Chondrocyte (in vitro differentiated cells): ENCODE data around the gene LSM12. TPM values are rescaled to one million over a fixed set of nuclear protein-coding genes. Genes with fewer than 3 reads are reported as not detected.
A peak's percentile ranks its signal among the peaks of the same experiment; 100 is the strongest.

Experiments used
- DNase-seq: peaks from one replicate; pipeline ENCODE4 v3.0.0; 2021; ENCODE audit warnings: mixed read lengths, low spot score
- H3K27ac Mint-ChIP-seq: one replicate; pipeline ENCODE4 v1.8.0; 2021; ENCODE audit warnings: mild to moderate bottlenecking, moderate library complexity, mixed read lengths; ENCODE audit not compliant: unreplicated experiment
- H3K27me3 Mint-ChIP-seq: 2 replicates; pipeline ENCODE4 v1.8.0; 2021; ENCODE audit warnings: low read depth, mixed read lengths
- H3K36me3 Mint-ChIP-seq: 2 replicates; pipeline ENCODE4 v1.8.0; 2021; ENCODE audit warnings: low read depth, mixed read lengths
- H3K4me1 Mint-ChIP-seq: 2 replicates; pipeline ENCODE4 v1.8.0; 2021; ENCODE audit warnings: low read depth, mild to moderate bottlenecking, mixed read lengths
- H3K4me3 Mint-ChIP-seq: one replicate; pipeline ENCODE4 v1.8.0; 2021; ENCODE audit warnings: mild to moderate bottlenecking, moderate library complexity, mixed read lengths; ENCODE audit not compliant: unreplicated experiment
- H3K9me3 Mint-ChIP-seq: 2 replicates; pipeline ENCODE4 v1.8.0; 2021; ENCODE audit warnings: low read depth, mixed read lengths
- CTCF ChIP-seq: fragments of 200-600 bp; sonication (generic); IDR thresholded peaks from 2 replicates; pipeline ENCODE4 v1.5.0; 2021; ENCODE audit warnings: antibody characterized with exemption, mild to moderate bottlenecking, moderate library complexity
- total RNA-seq: library from RNA; stranded (reverse); gene quantifications from 3 replicates; pipeline ENCODE4 v1.2.1, GENCODE V29; 2021

Gene LSM12
- total RNA-seq, 1 donor from 2014 or later = 48.3 TPM

GRCh38 chr17:44004077-44004760 is 62.3 kb downstream of the LSM12 start, which contains the start of gene NAGS:
Gene NAGS (plus strand): TSS chr17:44004622. CDS start chr17:44004664, 42 bp downstream.
- Mint-ChIP-seq H3K4me1 (peaks cover 21% of the 10 kb centered on the region), H3K4me3 (peak within 1 kb of the TSS; percentile 40)

GRCh38 chr17:44002141-44002848 is 64.2 kb downstream of the LSM12 start:
- DNase-seq = no peak

More at GRCh38 chr17:44004077-44004760, 62.3 kb downstream of the LSM12 start, which contains the start of gene NAGS:
- H3K27me3 Mint-ChIP-seq = peaks cover 6% of the 10 kb centered on the region
- no peak within 1 kb of the TSS for H3K27ac Mint-ChIP-seq
- no peaks in the 10 kb centered on the region for H3K9me3 Mint-ChIP-seq
- no peak for DNase-seq
- TF ChIP-seq CTCF = no peak
- no peaks in the 10 kb centered on the region for H3K36me3 Mint-ChIP-seq

GRCh38 chr17:44001461-44001920 is 65.0 kb downstream of the LSM12 start:
- no peak overlapping the region for H3K27ac Mint-ChIP-seq
- no peak for TF ChIP-seq CTCF
- no peaks in the 10 kb centered on the region for H3K36me3 Mint-ChIP-seq
- DNase-seq = no peak
- no peaks in the 10 kb centered on the region for H3K9me3 Mint-ChIP-seq
- peaks cover 6% of the 10 kb centered on the region for H3K27me3 Mint-ChIP-seq
- no peak overlapping the region for H3K4me3 Mint-ChIP-seq
- peaks cover 7% of the 10 kb centered on the region for H3K4me1 Mint-ChIP-seq

More at GRCh38 chr17:44002141-44002848, 64.2 kb downstream of the LSM12 start:
- H3K27me3 Mint-ChIP-seq = peaks cover 6% of the 10 kb centered on the region
- peaks cover 12% of the 10 kb centered on the region for H3K4me1 Mint-ChIP-seq
- TF ChIP-seq CTCF = no peak
- no peaks in the 10 kb centered on the region for H3K9me3 Mint-ChIP-seq
- H3K36me3 Mint-ChIP-seq = no peaks in the 10 kb centered on the region
- H3K4me3 Mint-ChIP-seq = no peak overlapping the region
- peak overlapping the region; percentile 63 for H3K27ac Mint-ChIP-seq

- no peak for TF ChIP-seq CTCF
- H3K4me3 Mint-ChIP-seq = no peak overlapping the region
- H3K36me3 Mint-ChIP-seq = no peaks in the 10 kb centered on the region
- peaks cover 1% of the 10 kb centered on the region for H3K4me1 Mint-ChIP-seq
- no peak for DNase-seq
- peaks cover 2% of the 10 kb centered on the region for H3K27me3 Mint-ChIP-seq
- no peak overlapping the region for H3K27ac Mint-ChIP-seq
- no peaks in the 10 kb centered on the region for H3K9me3 Mint-ChIP-seq
Observed at GRCh38 chr17:44000871-44001460, 65.5 kb downstream of the LSM12 start.
